ENCODE data around the gene APRT.

- TF ChIP-seq, protein P1, sequence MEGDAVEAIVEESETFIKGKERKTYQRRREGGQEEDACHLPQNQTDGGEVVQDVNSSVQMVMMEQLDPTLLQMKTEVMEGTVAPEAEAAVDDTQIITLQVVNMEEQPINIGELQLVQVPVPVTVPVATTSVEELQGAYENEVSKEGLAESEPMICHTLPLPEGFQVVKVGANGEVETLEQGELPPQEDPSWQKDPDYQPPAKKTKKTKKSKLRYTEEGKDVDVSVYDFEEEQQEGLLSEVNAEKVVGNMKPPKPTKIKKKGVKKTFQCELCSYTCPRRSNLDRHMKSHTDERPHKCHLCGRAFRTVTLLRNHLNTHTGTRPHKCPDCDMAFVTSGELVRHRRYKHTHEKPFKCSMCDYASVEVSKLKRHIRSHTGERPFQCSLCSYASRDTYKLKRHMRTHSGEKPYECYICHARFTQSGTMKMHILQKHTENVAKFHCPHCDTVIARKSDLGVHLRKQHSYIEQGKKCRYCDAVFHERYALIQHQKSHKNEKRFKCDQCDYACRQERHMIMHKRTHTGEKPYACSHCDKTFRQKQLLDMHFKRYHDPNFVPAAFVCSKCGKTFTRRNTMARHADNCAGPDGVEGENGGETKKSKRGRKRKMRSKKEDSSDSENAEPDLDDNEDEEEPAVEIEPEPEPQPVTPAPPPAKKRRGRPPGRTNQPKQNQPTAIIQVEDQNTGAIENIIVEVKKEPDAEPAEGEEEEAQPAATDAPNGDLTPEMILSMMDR (IDR thresholded peaks at IDR 0.05; ENCODE audit: low read depth, low read length, poor library complexity, severe bottlenecking) = no peak
- no peak for TF ChIP-seq EZH2phosphoT487 (IDR thresholded peaks at IDR 0.05; ENCODE audit: borderline replicate concordance, low read length)
Observed at GRCh38 chr16:88792668-88793250, 19.0 kb downstream of the APRT start.

Measured in DOHH2 (cell line).